Subcutaneous abdominal adipose tissue (tissue), 5 donors: ENCODE results near the gene HNRNPU.

Experiments used
- H3K27ac ChIP-seq: one replicate; pipeline ENCODE4 v1.7.0; 2013; ENCODE audit warnings: low read depth, mild to moderate bottlenecking, inconsistent platforms, low read length, moderate library complexity
- H3K27me3 ChIP-seq, 5 donors: one replicate each; pipeline ENCODE4 v1.7.0; 2013; ENCODE audit warnings: low read length in 5 of 5, inconsistent platforms in 1 of 5; ENCODE audit not compliant: control insufficient read depth in 5 of 5, insufficient read depth in 4 of 5
- H3K36me3 ChIP-seq, 5 donors: one replicate each; pipeline ENCODE4 v1.7.0; 2013; ENCODE audit warnings: low read length in 5 of 5; ENCODE audit not compliant: control insufficient read depth in 5 of 5, insufficient read depth in 5 of 5
- H3K4me1 ChIP-seq, 5 donors: one replicate each; pipeline ENCODE4 v1.7.0; 2013; ENCODE audit warnings: low read length in 5 of 5, mild to moderate bottlenecking in 3 of 5, moderate library complexity in 1 of 5; ENCODE audit not compliant: control insufficient read depth in 5 of 5, insufficient read depth in 5 of 5
- H3K4me3 ChIP-seq, 5 donors: one replicate each; pipeline ENCODE4 v1.7.0; 2013; ENCODE audit warnings: low read length in 5 of 5, low read depth in 1 of 5
- H3K9ac ChIP-seq, 5 donors: one replicate each; pipeline ENCODE4 v1.7.0; 2013; ENCODE audit warnings: low read length in 5 of 5, mild to moderate bottlenecking in 4 of 5, moderate library complexity in 3 of 5
- H3K9me3 ChIP-seq, 5 donors: one replicate each; pipeline ENCODE4 v1.7.0; 2013; ENCODE audit warnings: low read length in 5 of 5; ENCODE audit not compliant: control insufficient read depth in 5 of 5
- donor health status: healthy.
- donor health status: healthy.
- donor health status: healthy.
- donor health status: healthy.
- donor health status: healthy.

HNRNPU gene

GRCh38 chr1:244813327-244813726 is 51.0 kb downstream of the HNRNPU start:
- Histone ChIP-seq H3K36me3 (no peaks in the 10 kb centered on the region), H3K9ac (no peak overlapping the region), H3K4me1 (no peaks in the 10 kb centered on the region), H3K4me3 (no peak overlapping the region), H3K27ac (no peak overlapping the region), H3K27me3 (peaks cover 0 to 2% (median 0%) of the 10 kb centered on the region in 5 donors), H3K9me3 (no peaks in the 10 kb centered on the region)

GRCh38 chr1:244810221-244810620 is 54.1 kb downstream of the HNRNPU start:
- H3K9ac ChIP-seq: no peak overlapping the region
- H3K4me3 ChIP-seq: no peak overlapping the region
- H3K27ac ChIP-seq: no peak overlapping the region
- peaks cover 0 to 2% (median 0%) of the 10 kb centered on the region in 5 donors for H3K27me3 ChIP-seq
- H3K9me3 ChIP-seq: no peaks in the 10 kb centered on the region
- H3K36me3 ChIP-seq: no peaks in the 10 kb centered on the region
- no peaks in the 10 kb centered on the region for H3K4me1 ChIP-seq

GRCh38 chr1:244807138-244807537 is 57.2 kb downstream of the HNRNPU start:
- H3K36me3 ChIP-seq: no peaks in the 10 kb centered on the region

GRCh38 chr1:244804841-244805240 is 59.5 kb downstream of the HNRNPU start:
- no peak overlapping the region for H3K4me3 ChIP-seq
- peaks cover 0 to 4% (median 0%) of the 10 kb centered on the region in 5 donors for H3K4me1 ChIP-seq
- no peaks in the 10 kb centered on the region for H3K9me3 ChIP-seq
- H3K36me3 ChIP-seq: no peaks in the 10 kb centered on the region
- H3K27ac ChIP-seq: no peak overlapping the region
- no peak overlapping the region for H3K9ac ChIP-seq
- no peaks in the 10 kb centered on the region for H3K27me3 ChIP-seq

More at GRCh38 chr1:244807138-244807537, 57.2 kb downstream of the HNRNPU start:
- Histone ChIP-seq H3K9me3 (no peaks in the 10 kb centered on the region), H3K9ac (no peak overlapping the region), H3K27ac (no peak overlapping the region), H3K4me3 (no peak overlapping the region), H3K27me3 (no peaks in the 10 kb centered on the region), H3K4me1 (no peaks in the 10 kb centered on the region)

- no peak overlapping the region for H3K4me3 ChIP-seq
- no peaks in the 10 kb centered on the region for H3K9me3 ChIP-seq
- peaks cover 0 to 8% (median 0%) of the 10 kb centered on the region in 5 donors for H3K4me1 ChIP-seq
- H3K27ac ChIP-seq: no peak overlapping the region
- H3K27me3 ChIP-seq: no peaks in the 10 kb centered on the region
- no peaks in the 10 kb centered on the region for H3K36me3 ChIP-seq
- no peak overlapping the region for H3K9ac ChIP-seq
These were observed 61.6 kb downstream of the HNRNPU start for GRCh38 chr1:244802556-244803239.

GRCh38 chr1:244802041-244802440 is 62.3 kb downstream of the HNRNPU start:
- H3K9ac ChIP-seq: no peak overlapping the region
- no peaks in the 10 kb centered on the region for H3K27me3 ChIP-seq
- no peaks in the 10 kb centered on the region for H3K9me3 ChIP-seq
- no peaks in the 10 kb centered on the region for H3K36me3 ChIP-seq
- peaks cover 0 to 8% (median 0%) of the 10 kb centered on the region in 5 donors for H3K4me1 ChIP-seq
- H3K4me3 ChIP-seq: no peak overlapping the region
- H3K27ac ChIP-seq: no peak overlapping the region

GRCh38 chr1:244801246-244801645 is 63.1 kb downstream of the HNRNPU start:
- Histone ChIP-seq H3K4me3 (no peak overlapping the region), H3K27me3 (no peaks in the 10 kb centered on the region), H3K27ac (no peak overlapping the region), H3K4me1 (peaks cover 0 to 8% (median 0%) of the 10 kb centered on the region in 5 donors), H3K9ac (no peak overlapping the region), H3K36me3 (no peaks in the 10 kb centered on the region), H3K9me3 (no peaks in the 10 kb centered on the region)

GRCh38 chr1:244800821-244801220 is 63.5 kb downstream of the HNRNPU start:
- H3K36me3 ChIP-seq: no peaks in the 10 kb centered on the region
- H3K27me3 ChIP-seq: no peaks in the 10 kb centered on the region
- H3K27ac ChIP-seq: no peak overlapping the region
- peaks cover 0 to 8% (median 0%) of the 10 kb centered on the region in 5 donors for H3K4me1 ChIP-seq
- no peak overlapping the region for H3K4me3 ChIP-seq
- H3K9me3 ChIP-seq: no peaks in the 10 kb centered on the region
- no peak overlapping the region for H3K9ac ChIP-seq
